Measurements from ENCODE around the gene DDI2.

The DDI2 gene

GRCh38 chr1:15700508-15700907 lies 83.2 kb downstream of the DDI2 start:
- Histone ChIP-seq H3K4me1 (ENCODE audit: control insufficient read depth, insufficient read depth, low read length) (peaks cover 41% of the 10 kb centered on the region), H3K9ac (ENCODE audit: low read length) (no peak overlapping the region), H3K27me3 (replicated peaks; ENCODE audit: control insufficient read depth, insufficient read depth, low read length) (no peaks in the 10 kb centered on the region), H3K9me3 (ENCODE audit: control insufficient read depth, low read length) (no peaks in the 10 kb centered on the region), H3K4me3 (ENCODE audit: low read length) (no peak overlapping the region), H3K36me3 (ENCODE audit: control insufficient read depth, insufficient read depth, low read length, severe bottlenecking) (peaks cover 13% of the 10 kb centered on the region)
- no peak for DNase-seq (ENCODE audit: low read depth)

- no peak overlapping the region for H3K9ac ChIP-seq (ENCODE audit: low read length)
- H3K4me3 ChIP-seq (ENCODE audit: low read length) = no peak overlapping the region
- H3K36me3 ChIP-seq (ENCODE audit: control insufficient read depth, insufficient read depth, low read length, severe bottlenecking) = peaks cover 17% of the 10 kb centered on the region
- H3K27me3 ChIP-seq (replicated peaks; ENCODE audit: control insufficient read depth, insufficient read depth, low read length) = no peaks in the 10 kb centered on the region
- DNase-seq (ENCODE audit: low read depth) = no peak
- peaks cover 49% of the 10 kb centered on the region for H3K4me1 ChIP-seq (ENCODE audit: control insufficient read depth, insufficient read depth, low read length)
- H3K9me3 ChIP-seq (ENCODE audit: control insufficient read depth, low read length) = no peaks in the 10 kb centered on the region
Measured at GRCh38 chr1:15701784-15702183, 84.5 kb downstream of the DDI2 start.

- no peaks in the 10 kb centered on the region for H3K9me3 ChIP-seq (ENCODE audit: control insufficient read depth, low read length)
- peak overlapping the region; percentile 91 for H3K9ac ChIP-seq (ENCODE audit: low read length)
- H3K27me3 ChIP-seq (replicated peaks; ENCODE audit: control insufficient read depth, insufficient read depth, low read length) = no peaks in the 10 kb centered on the region
- peaks cover 9% of the 10 kb centered on the region for H3K36me3 ChIP-seq (ENCODE audit: control insufficient read depth, insufficient read depth, low read length, severe bottlenecking)
- DNase-seq (ENCODE audit: low read depth) = no peak
- H3K4me3 ChIP-seq (ENCODE audit: low read length) = peak overlapping the region; percentile 44
- H3K4me1 ChIP-seq (ENCODE audit: control insufficient read depth, insufficient read depth, low read length) = peaks cover 59% of the 10 kb centered on the region
Measured at GRCh38 chr1:15702722-15703550, 85.7 kb downstream of the DDI2 start.

- H3K4me3 ChIP-seq (ENCODE audit: low read length) = peak overlapping the region; percentile 53
- no peaks in the 10 kb centered on the region for H3K9me3 ChIP-seq (ENCODE audit: control insufficient read depth, low read length)
- peaks cover 9% of the 10 kb centered on the region for H3K36me3 ChIP-seq (ENCODE audit: control insufficient read depth, insufficient read depth, low read length, severe bottlenecking)
- peak overlapping the region; percentile 91 for H3K9ac ChIP-seq (ENCODE audit: low read length)
- H3K4me1 ChIP-seq (ENCODE audit: control insufficient read depth, insufficient read depth, low read length) = peaks cover 59% of the 10 kb centered on the region
- H3K27me3 ChIP-seq (replicated peaks; ENCODE audit: control insufficient read depth, insufficient read depth, low read length) = no peaks in the 10 kb centered on the region
- DNase-seq (ENCODE audit: low read depth) = peak; percentile 94
Measured at GRCh38 chr1:15703562-15703961, 86.3 kb downstream of the DDI2 start.

- peaks cover 59% of the 10 kb centered on the region for H3K4me1 ChIP-seq (ENCODE audit: control insufficient read depth, insufficient read depth, low read length)
- DNase-seq (ENCODE audit: low read depth) = peak; percentile 12
Measured at GRCh38 chr1:15704526-15705183, 87.4 kb downstream of the DDI2 start.

GRCh38 chr1:15705184-15705566 lies 87.9 kb downstream of the DDI2 start:
- Histone ChIP-seq H3K9ac (ENCODE audit: low read length) (no peak overlapping the region), H3K4me3 (ENCODE audit: low read length) (no peak overlapping the region), H3K4me1 (ENCODE audit: control insufficient read depth, insufficient read depth, low read length) (peaks cover 57% of the 10 kb centered on the region), H3K36me3 (ENCODE audit: control insufficient read depth, insufficient read depth, low read length, severe bottlenecking) (peaks cover 9% of the 10 kb centered on the region), H3K9me3 (ENCODE audit: control insufficient read depth, low read length) (no peaks in the 10 kb centered on the region), H3K27me3 (replicated peaks; ENCODE audit: control insufficient read depth, insufficient read depth, low read length) (no peaks in the 10 kb centered on the region)
- DNase-seq (ENCODE audit: low read depth) = no peak

More at GRCh38 chr1:15704526-15705183, 87.4 kb downstream of the DDI2 start:
- no peaks in the 10 kb centered on the region for H3K27me3 ChIP-seq (replicated peaks; ENCODE audit: control insufficient read depth, insufficient read depth, low read length)
- peak overlapping the region; percentile 91 for H3K9ac ChIP-seq (ENCODE audit: low read length)
- H3K36me3 ChIP-seq (ENCODE audit: control insufficient read depth, insufficient read depth, low read length, severe bottlenecking) = peaks cover 9% of the 10 kb centered on the region
- H3K9me3 ChIP-seq (ENCODE audit: control insufficient read depth, low read length) = no peaks in the 10 kb centered on the region
- H3K4me3 ChIP-seq (ENCODE audit: low read length) = peak overlapping the region; percentile 53

- Histone ChIP-seq H3K9ac (ENCODE audit: low read length) (no peak overlapping the region), H3K4me3 (ENCODE audit: low read length) (no peak overlapping the region), H3K9me3 (ENCODE audit: control insufficient read depth, low read length) (no peaks in the 10 kb centered on the region), H3K4me1 (ENCODE audit: control insufficient read depth, insufficient read depth, low read length) (peaks cover 51% of the 10 kb centered on the region), H3K27me3 (replicated peaks; ENCODE audit: control insufficient read depth, insufficient read depth, low read length) (no peaks in the 10 kb centered on the region), H3K36me3 (ENCODE audit: control insufficient read depth, insufficient read depth, low read length, severe bottlenecking) (peaks cover 9% of the 10 kb centered on the region)
- DNase-seq (ENCODE audit: low read depth) = no peak
Measured at GRCh38 chr1:15706751-15707150, 89.5 kb downstream of the DDI2 start.

GRCh38 chr1:15707239-15707925 lies 90.1 kb downstream of the DDI2 start:
- Histone ChIP-seq H3K9me3 (ENCODE audit: control insufficient read depth, low read length) (no peaks in the 10 kb centered on the region), H3K27me3 (replicated peaks; ENCODE audit: control insufficient read depth, insufficient read depth, low read length) (no peaks in the 10 kb centered on the region), H3K9ac (ENCODE audit: low read length) (no peak overlapping the region), H3K36me3 (ENCODE audit: control insufficient read depth, insufficient read depth, low read length, severe bottlenecking) (peaks cover 9% of the 10 kb centered on the region), H3K4me1 (ENCODE audit: control insufficient read depth, insufficient read depth, low read length) (peaks cover 47% of the 10 kb centered on the region), H3K4me3 (ENCODE audit: low read length) (no peak overlapping the region)
- no peak for DNase-seq (ENCODE audit: low read depth)

GRCh38 chr1:15708486-15709137 lies 91.4 kb downstream of the DDI2 start:
- Histone ChIP-seq H3K36me3 (ENCODE audit: control insufficient read depth, insufficient read depth, low read length, severe bottlenecking) (peaks cover 9% of the 10 kb centered on the region), H3K4me1 (ENCODE audit: control insufficient read depth, insufficient read depth, low read length) (peaks cover 37% of the 10 kb centered on the region), H3K27me3 (replicated peaks; ENCODE audit: control insufficient read depth, insufficient read depth, low read length) (no peaks in the 10 kb centered on the region), H3K4me3 (ENCODE audit: low read length) (no peak overlapping the region), H3K9me3 (ENCODE audit: control insufficient read depth, low read length) (no peaks in the 10 kb centered on the region), H3K9ac (ENCODE audit: low read length) (no peak overlapping the region)
- no peak for DNase-seq (ENCODE audit: low read depth)

- no peaks in the 10 kb centered on the region for H3K27me3 ChIP-seq (replicated peaks; ENCODE audit: control insufficient read depth, insufficient read depth, low read length)
- no peak overlapping the region for H3K4me3 ChIP-seq (ENCODE audit: low read length)
- H3K4me1 ChIP-seq (ENCODE audit: control insufficient read depth, insufficient read depth, low read length) = peaks cover 34% of the 10 kb centered on the region
- peaks cover 9% of the 10 kb centered on the region for H3K36me3 ChIP-seq (ENCODE audit: control insufficient read depth, insufficient read depth, low read length, severe bottlenecking)
- no peaks in the 10 kb centered on the region for H3K9me3 ChIP-seq (ENCODE audit: control insufficient read depth, low read length)
- no peak for DNase-seq (ENCODE audit: low read depth)
- no peak overlapping the region for H3K9ac ChIP-seq (ENCODE audit: low read length)
Measured at GRCh38 chr1:15709226-15709625, 92.0 kb downstream of the DDI2 start.

- H3K4me1 ChIP-seq (ENCODE audit: control insufficient read depth, insufficient read depth, low read length) = peaks cover 18% of the 10 kb centered on the region
- no peak overlapping the region for H3K4me3 ChIP-seq (ENCODE audit: low read length)
- DNase-seq (ENCODE audit: low read depth) = no peak
- H3K9ac ChIP-seq (ENCODE audit: low read length) = no peak overlapping the region
- H3K36me3 ChIP-seq (ENCODE audit: control insufficient read depth, insufficient read depth, low read length, severe bottlenecking) = peaks cover 11% of the 10 kb centered on the region
- H3K9me3 ChIP-seq (ENCODE audit: control insufficient read depth, low read length) = no peaks in the 10 kb centered on the region
- H3K27me3 ChIP-seq (replicated peaks; ENCODE audit: control insufficient read depth, insufficient read depth, low read length) = no peaks in the 10 kb centered on the region
Measured at GRCh38 chr1:15712168-15712567, 94.9 kb downstream of the DDI2 start.

All from adipocyte (in vitro differentiated cells).